NK-92 (cell line): ENCODE measurements around the gene APOBEC3B.
"Not testable (repeated sequence)": the region's sequence is repeated elsewhere in the genome, so short reads cannot be mapped to it uniquely, and the experiment has no call there.

Experiments
- DNase-seq: peaks from one replicate; lab custom pipeline; 2025; ENCODE audit not compliant: unreplicated experiment; lab: John Stamatoyannopoulos, UW

Gene APOBEC3B

DNA sequence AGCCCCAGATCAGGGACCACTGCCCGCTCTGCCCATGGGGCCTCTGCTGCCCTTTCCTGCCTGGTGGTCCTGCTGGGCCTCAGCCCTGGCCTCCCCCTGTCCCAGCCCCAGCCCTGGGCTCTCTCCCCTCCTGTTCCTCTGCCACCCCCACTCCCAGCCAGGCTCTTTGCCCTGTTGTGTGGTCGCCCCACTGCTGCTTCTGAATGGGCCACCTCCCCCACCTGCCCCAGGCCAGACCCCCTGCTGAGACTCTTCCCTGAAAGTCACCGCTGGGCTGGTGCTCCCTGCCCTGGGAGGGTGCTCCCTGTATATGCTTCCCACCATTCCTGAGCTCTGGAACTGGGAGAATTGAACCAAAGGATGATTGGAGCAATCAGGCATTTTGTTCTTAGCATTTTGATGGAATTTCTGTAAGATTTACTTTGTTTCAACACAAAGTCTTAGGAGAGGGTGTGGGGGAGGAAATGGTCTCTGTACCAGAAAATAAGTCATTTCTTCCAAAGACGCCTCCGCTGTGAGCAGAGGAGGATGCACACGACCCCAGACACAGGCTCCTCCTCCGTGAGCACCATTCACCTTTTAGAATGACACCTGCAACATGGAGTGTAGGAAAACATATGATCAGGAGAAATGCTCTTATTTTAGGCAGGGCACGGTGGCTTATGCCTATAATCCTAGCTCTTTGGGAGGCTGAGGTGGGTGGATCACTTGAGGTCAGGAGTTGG, 5.2 kb downstream of the APOBEC3B start:
- DNase-seq: no peak

DNA sequence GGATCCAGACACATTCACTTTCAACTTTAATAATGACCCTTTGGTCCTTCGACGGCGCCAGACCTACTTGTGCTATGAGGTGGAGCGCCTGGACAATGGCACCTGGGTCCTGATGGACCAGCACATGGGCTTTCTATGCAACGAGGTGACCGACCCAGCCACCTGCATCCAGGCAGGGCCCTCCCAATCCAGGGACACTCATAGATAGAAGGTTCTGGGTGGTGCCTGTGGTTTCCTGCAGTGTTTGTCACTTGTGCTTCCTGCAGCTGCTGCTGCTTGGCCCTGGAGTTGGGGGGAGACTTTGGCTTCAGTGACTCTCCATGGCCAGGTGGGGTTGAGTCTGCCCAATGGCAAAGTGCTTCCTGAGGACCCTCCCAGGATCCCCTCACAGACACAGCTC, 7.3 kb downstream of the APOBEC3B start:
- DNase-seq: no peak

DNA sequence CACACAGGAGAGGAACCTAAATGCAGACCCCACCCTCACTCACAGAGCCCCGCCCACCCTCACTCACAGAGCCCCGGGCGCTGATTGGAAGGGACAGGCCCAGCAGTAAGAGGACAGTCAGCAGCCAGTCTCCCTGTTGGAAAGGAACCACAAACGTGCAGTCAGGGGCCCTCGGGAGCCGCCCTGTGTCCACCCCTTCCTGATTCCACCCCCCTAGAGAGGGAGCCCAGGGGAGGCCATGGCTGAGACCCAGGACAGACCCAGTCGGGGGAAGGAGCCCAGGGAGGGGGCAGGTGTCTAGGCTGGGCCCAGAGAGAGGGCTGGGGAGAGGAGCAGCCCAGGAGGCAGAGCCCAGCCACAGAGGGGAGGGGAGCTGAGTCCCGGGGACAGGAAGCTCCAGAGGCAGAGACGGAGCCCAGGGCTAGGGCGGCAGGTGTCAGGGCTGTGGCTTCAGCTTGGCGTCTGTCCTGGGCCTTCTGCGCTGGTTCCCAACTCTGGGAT, 10.8 kb downstream of the APOBEC3B start:
- not testable (repeated sequence) for DNase-seq

DNA sequence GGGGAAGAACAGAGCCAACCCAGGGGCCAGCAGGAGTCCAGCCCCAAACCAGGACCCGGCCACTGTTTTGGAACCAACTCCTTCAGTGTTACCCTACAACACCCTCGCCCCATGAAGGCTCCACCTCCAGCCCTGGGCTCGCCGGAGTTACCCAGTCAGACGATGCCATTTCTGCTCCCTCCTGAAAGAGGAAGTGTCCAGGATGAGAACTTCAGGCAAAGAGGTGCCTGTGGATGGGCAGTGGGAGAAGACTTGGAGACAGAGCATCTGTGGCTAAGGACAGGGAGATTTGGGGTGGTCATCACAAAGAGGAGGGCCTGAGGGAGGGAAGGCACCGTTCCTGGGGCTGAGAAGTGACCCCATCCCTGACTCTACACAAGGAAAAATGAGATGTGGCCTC, 14.0 kb downstream of the APOBEC3B start:
- no peak for DNase-seq

GRCh38 chr22:38997518-38997917, 15.4 kb downstream of the APOBEC3B start:
- no peak for DNase-seq

DNA sequence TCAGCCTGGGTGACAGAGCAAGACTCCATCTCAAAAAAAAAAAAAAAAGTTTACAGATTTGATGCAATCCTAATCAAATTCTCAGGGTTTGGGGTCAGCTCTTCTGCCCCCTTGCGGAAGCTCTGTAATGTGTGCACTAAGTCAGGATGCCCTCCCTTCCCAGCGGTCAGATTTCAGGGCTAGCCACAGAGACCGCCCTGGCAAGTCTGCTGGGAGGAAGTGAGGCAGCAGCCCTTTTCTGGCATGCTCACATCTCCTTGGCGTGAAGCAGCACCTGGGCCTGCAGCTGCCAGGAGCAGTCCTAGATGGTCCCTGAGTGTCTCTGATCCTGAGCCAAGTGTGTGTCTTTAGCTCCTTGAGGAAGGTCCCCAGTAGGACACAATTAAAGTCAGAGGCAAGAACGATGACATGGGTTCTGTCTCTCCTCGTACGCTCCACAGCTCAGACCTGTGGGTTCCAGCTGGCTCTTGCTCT, 21.1 kb downstream of the APOBEC3B start:
- no peak for DNase-seq

DNA sequence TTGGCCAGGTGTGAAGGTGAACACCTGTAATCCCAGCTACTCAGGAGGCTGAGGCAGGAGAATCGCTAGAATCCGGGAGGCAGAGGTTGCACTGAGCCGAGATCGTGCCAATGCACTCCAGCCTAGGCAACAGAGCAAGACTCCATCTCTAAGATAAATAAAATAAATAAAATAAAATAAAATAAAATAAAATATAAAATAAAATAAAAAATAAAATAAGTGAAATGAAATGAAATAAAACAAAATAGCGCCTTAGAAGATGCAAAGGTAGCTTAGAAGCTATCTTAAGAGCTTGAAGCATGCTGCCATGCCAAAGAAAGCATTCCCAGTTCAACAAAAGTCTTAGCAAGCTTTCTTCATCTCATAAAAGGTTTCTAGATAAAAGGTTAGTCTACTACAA, 25.0 kb downstream of the APOBEC3B start:
- no peak for DNase-seq

- not testable (repeated sequence) for DNase-seq
Observed at GRCh38 chr22:39008271-39008850, 26.2 kb downstream of the APOBEC3B start.

- DNase-seq: no peak
Observed at GRCh38 chr22:39010946-39011345, 28.8 kb downstream of the APOBEC3B start.

DNA sequence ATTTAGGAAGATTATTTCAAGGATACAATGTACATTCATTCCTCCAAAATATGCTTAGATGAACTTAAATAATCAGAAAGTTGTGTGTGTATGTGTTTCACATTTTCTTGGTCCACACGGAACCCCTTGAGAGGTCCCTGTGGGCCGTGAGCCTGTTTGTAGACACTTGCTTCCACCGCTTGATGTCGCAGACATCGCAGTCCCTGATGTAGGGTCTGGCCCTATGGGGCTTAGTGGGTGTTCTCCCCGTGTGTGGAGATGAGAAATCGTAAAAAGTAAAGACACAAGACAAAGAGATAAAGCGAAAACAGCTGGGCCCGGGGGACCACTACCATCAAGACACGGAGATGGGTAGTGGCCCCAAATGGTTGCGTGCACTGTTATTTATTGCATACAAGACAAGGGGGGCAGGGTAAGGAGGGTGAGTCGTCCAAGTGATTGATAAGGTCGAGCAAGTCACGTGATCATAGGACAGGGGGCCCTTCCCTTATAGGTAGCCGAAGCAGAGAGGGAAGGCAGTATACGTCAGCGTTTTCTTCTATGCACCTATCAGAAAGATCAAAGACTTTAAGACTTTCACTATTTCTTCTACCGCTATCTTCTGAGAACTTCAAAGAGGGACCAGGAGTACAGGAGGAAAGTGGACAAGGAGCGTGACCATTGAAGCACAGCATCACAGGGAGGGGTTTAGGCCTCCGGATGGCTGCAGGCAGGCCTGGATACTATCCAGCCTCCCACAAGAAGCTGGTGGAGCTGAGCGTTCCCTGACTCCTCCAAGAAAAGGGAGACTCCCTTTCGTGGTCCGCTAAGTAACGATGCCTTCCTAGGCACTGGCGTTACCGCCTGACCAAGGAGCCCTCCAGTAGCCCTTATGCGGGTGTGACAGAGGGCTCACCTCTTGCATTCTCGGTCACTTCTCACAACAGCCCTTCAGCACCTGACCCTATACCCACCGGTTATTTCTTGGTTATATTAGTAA, 30.7 kb downstream of the APOBEC3B start:
- no peak for DNase-seq

- not testable (repeated sequence) for DNase-seq
Observed at GRCh38 chr22:39013561-39013941, 31.4 kb downstream of the APOBEC3B start.

DNA sequence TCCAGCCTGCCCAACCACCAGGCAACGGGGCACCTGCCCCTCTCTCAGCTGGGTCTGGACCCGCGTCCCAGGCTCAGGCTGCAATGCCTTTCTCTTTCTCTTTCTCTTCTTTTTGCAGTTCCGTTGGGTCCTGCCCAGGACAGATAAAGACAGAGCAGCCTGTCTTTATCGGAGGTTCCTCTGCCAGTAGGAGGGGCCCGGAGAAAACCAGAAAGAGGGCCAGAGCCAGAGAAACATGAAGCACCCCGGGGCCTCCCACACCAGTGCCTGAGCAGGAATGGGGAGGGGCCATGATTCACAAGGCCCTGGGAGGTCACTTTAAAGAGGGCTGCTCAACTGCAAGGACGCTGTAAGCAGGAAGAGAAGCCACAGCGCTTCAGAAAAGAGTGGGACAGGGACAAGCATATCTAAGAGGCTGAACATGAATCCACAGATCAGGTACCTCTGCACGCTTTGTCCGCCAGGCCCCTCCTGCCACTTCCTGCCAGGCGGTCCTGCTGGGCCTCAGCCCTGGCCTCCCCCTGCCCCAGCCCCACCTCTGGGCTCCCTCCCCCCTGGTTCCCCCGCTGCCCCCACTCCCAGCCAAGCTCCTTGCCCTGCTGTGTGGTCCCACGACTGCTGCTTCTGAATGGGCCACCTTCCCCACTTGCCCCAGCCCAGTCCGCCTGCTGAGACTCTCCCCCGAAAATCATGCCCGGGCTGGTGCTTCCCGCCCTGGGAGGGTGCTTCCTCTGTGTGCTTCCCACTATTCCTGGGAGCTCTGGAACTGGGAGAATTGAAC, 32.0 kb downstream of the APOBEC3B start, which contains the start of gene APOBEC3C:
TSS of gene APOBEC3C (plus strand) at position 316 of the 781 bp plus-strand sequence. CDS start at position 422, 106 bp downstream.
- DNase-seq: no peak

DNA sequence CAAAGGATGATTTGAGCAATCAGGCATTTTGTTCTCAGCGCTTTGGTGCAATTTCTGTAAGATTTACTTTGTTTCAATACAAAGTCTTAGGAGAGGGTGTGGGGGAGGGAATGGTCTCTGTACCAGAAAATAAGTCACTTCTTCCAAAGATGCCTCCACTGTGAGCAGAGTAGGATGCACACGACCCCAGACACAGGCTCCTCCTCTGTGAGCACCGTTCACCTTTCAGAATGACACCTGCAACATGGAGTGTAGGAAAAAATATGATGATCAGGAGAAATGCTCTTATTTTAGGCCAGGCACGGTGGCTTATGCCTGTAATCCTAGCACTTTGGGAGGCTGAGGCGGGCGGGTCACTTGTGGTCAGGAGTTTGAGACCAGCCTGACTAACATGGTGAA, 32.6 kb downstream of the APOBEC3B start:
- not testable (repeated sequence) for DNase-seq

GRCh38 chr22:39016592-39016991, 34.4 kb downstream of the APOBEC3B start:
- DNase-seq: no peak

- no peak for DNase-seq
Observed at GRCh38 chr22:39017596-39018365, 35.6 kb downstream of the APOBEC3B start.

GRCh38 chr22:39020021-39020651, 38.0 kb downstream of the APOBEC3B start:
- DNase-seq: not testable (repeated sequence)

DNA sequence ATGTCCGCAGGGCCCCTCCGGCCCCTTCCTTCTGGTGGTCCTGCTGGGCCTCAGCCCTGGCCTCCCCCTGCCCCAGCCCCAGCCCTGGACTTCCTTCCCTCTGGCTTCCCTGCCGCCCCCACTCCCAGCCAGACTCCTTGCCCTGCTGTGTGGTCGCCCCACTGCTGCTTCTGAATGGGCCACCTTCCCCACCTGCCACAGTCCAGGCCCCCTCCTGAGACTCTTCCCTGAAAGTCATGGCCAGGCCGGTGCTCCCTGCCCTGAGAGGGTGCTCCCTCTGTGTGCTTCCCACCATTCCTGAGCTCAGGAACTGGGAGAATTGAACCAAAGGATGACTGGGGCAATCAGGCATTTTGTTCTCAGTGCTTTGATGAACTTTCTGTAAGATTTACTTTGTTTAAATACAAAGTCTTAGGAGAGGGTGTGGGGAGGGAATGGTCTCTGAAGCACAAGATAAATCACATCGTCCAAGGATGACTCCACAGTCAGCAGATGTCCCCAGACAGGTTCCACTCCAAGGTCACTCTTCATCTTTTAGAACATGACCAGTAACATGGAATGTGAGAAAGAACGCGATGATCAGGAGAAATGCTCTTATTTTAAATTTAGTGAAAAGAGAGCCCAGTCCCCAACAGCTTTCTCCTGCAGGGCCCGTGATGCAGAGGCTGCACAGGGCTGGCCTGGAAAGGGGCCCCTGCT, 39.6 kb downstream of the APOBEC3B start:
- DNase-seq: no peak

DNA sequence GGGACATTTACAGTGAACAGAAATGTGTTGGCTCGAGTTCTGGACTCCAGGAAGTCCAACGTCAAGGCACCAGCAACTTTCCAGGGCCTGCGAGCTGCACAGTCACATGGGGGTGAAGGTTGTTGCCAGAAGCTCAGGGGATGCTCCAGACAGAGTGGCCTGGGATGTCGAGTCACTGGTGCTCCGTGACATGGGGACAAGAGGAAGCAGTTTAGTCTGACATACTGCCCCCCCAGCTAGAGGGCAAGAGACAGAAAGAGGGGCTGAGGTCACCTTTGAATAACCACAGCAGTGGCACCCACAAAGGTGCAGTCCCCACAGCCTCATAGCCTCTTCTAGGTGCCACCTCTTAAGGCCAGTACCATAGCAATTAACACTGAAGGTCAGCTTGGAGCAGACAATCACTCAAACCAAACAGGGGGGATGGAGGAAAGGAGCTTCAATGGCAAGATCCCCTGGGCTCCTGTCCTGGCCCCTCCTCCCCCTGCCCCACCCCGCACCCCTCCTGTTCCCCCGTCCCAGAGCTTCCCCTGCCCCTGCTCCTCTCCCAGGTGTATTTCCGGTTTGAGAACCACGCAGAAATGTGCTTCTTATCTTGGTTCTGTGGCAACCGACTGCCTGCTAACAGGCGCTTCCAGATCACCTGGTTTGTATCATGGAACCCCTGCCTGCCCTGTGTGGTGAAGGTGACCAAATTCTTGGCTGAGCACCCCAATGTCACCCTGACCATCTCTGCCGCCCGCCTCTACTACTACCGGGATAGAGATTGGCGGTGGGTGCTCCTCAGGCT, 42.6 kb downstream of the APOBEC3B start:
- DNase-seq: no peak
